ENCODE results near the gene INSM1. TPM values are rescaled to one million over a fixed set of nuclear protein-coding genes. Genes with fewer than 3 reads are reported as not detected.

Gene INSM1
- total and polyA plus RNA-seq, 2 experiments from 2014 or later = 0.55 to 1.2 TPM

GRCh38 chr20:20415321-20415720 lies 47.4 kb downstream of the INSM1 start (continued):
- TF ChIP-seq ZNF462 (CRISPR knock-in tag; IDR thresholded peaks at IDR 0.05) (no peak), POLR2AphosphoS5 (IDR thresholded peaks at IDR 0.05; ENCODE audit: low read depth) (no peak), CTCF (conservative IDR thresholded peaks at IDR 0.05; ENCODE audit: low read depth in 2 of 2) (no peak), EZH2 (IDR thresholded peaks at IDR 0.05; ENCODE audit: low read depth, unreplicated experiment) (no peak)

- H2AFZ ChIP-seq = no peak overlapping the region
- H4K20me1 ChIP-seq (replicated peaks; ENCODE audit: insufficient read depth) = peaks cover 5% of the 10 kb centered on the region; the same call in 1 of the 2 replicates
- Mint-ChIP-seq H3K4me3 (no peak overlapping the region), H3K27ac (no peak overlapping the region), H3K4me1 (peaks cover 21% of the 10 kb centered on the region), H3K27me3 (ENCODE audit: insufficient read depth, low read depth, poor library complexity) (peaks cover under 1% of the 10 kb centered on the region), H3K36me3 (ENCODE audit: low read depth) (no peaks in the 10 kb centered on the region), H3K9me3 (no peaks in the 10 kb centered on the region)
- no peaks in the 10 kb centered on the region for H3K36me3 ChIP-seq (ENCODE audit: insufficient read depth)
- no peak overlapping the region for H3K27ac ChIP-seq (ENCODE audit: low read depth)
- DNase-seq (ENCODE audit: low spot score) = no peak
- no peak overlapping the region for H3K4me3 ChIP-seq
- H3K27me3 ChIP-seq (ENCODE audit: insufficient read depth) = no peaks in the 10 kb centered on the region
- H3F3A ChIP-seq (replicated peaks; ENCODE audit: low read depth) = no peaks in the 10 kb centered on the region
- no peaks in the 10 kb centered on the region for H3K9me2 ChIP-seq (ENCODE audit: insufficient read depth)
- H3K79me2 ChIP-seq (replicated peaks; ENCODE audit: insufficient read depth) = no peaks in the 10 kb centered on the region
- no peak for ATAC-seq
- peaks cover 4% of the 10 kb centered on the region; the same call in 1 of the 2 replicates for H3K4me1 ChIP-seq (ENCODE audit: insufficient read depth)
- H3K4me2 ChIP-seq = no peak overlapping the region
- TF ChIP-seq NANOG (IDR thresholded peaks at IDR 0.05; ENCODE audit: borderline replicate concordance) (no peak), CREB1 (CRISPR knock-in tag; IDR thresholded peaks at IDR 0.05; ENCODE audit: low read depth) (no peak), EZH2phosphoT487 (IDR thresholded peaks at IDR 0.05; ENCODE audit: unreplicated experiment) (no peak), STAT1 (IDR thresholded peaks at IDR 0.05; ENCODE audit: unreplicated experiment) (no peak), ZNF331 (CRISPR knock-in tag; IDR thresholded peaks at IDR 0.05; ENCODE audit: low read depth) (no peak), REST (IDR thresholded peaks at IDR 0.05; ENCODE audit: unreplicated experiment) (no peak)
Observed at GRCh38 chr20:20417876-20418676, 50.2 kb downstream of the INSM1 start.

Measured in GM23338 (cell line).